OCI-LY3 (cell line): ENCODE data around the gene PNLIPRP2.

ENCODE experiments used
- H2AFZ ChIP-seq: fragments of 200-600, 300-600 bp; shearing (Covaris generic); 2 replicates; pipeline ENCODE4 v1.6.0; 2014; ENCODE audit warnings: antibody characterized with exemption, low read depth, low read length
- H3K27ac ChIP-seq: fragments of 200-600, 300-600 bp; sonication (generic); 2 replicates; pipeline ENCODE4 v1.5.1; 2014; ENCODE audit warnings: mild to moderate bottlenecking, low read length, moderate library complexity, mixed read lengths
- H3K27me3 ChIP-seq: fragments of 200-600, 300-600 bp; sonication (generic); 2 replicates; pipeline ENCODE4 v1.6.1; 2014; ENCODE audit warnings: low read depth, low read length, mixed read lengths
- H3K36me3 ChIP-seq: fragments of 200-600, 300-600 bp; sonication (generic); replicated peaks from 2 replicates; pipeline ENCODE3; 2014; ENCODE audit warnings: low read depth, low read length, mixed read lengths
- H3K4me1 ChIP-seq: fragments of 300-600, 200-600 bp; sonication (generic); 2 replicates; pipeline ENCODE4 v1.6.1; 2014; ENCODE audit warnings: low read length, mixed read lengths
- H3K4me2 ChIP-seq: fragments of 200-600, 300-600 bp; sonication (generic); 2 replicates; pipeline ENCODE4 v1.6.1; 2014; ENCODE audit warnings: low read length, mixed read lengths
- H3K4me3 ChIP-seq: fragments of 300-600, 200-600 bp; sonication (generic); 2 replicates; pipeline ENCODE4 v1.5.1; 2014; ENCODE audit warnings: antibody characterized with exemption, mild to moderate bottlenecking, low read length, moderate library complexity
- H3K79me2 ChIP-seq: fragments of 300-600, 200-600 bp; shearing (Covaris generic); 2 replicates; pipeline ENCODE4 v1.6.1; 2014; ENCODE audit warnings: mild to moderate bottlenecking, low read length, mixed read lengths
- H3K9ac ChIP-seq: fragments of 300-600, 200-600 bp; shearing (Covaris generic); 2 replicates; pipeline ENCODE4 v1.6.0; 2014; ENCODE audit warnings: mild to moderate bottlenecking, low read length, moderate library complexity
- H3K9me3 ChIP-seq: fragments of 200-600, 300-600 bp; shearing (Covaris generic); 2 replicates; pipeline ENCODE4 v1.6.1; 2014; ENCODE audit warnings: low read length, mixed read lengths; ENCODE audit not compliant: insufficient read depth
- H4K20me1 ChIP-seq: fragments of 200-600, 300-600 bp; sonication (generic); 2 replicates; pipeline ENCODE4 v1.6.1; 2016; ENCODE audit warnings: low read length, mixed read lengths; ENCODE audit not compliant: insufficient read depth
- CTCF ChIP-seq: fragments of 200-600, 300-600 bp; sonication (generic); IDR thresholded peaks from 2 replicates; pipeline ENCODE4 v1.5.1; 2014; ENCODE audit warnings: antibody characterized with exemption, low read length, low read depth
- EZH2phosphoT487 ChIP-seq: fragments of 200-600 bp; shearing (Covaris generic); IDR thresholded peaks from 2 replicates; pipeline ENCODE4 v1.6.1; 2018; ENCODE audit warnings: antibody characterized with exemption, mixed run types, low read depth

Gene PNLIPRP2

GRCh38 chr10:116683166-116683565 is 62.4 kb downstream of the PNLIPRP2 start:
- Histone ChIP-seq H3K27ac (no peak overlapping the region), H3K9ac (no peak overlapping the region), H2AFZ (no peak overlapping the region), H3K4me2 (no peak overlapping the region), H3K36me3 (no peaks in the 10 kb centered on the region), H4K20me1 (no peaks in the 10 kb centered on the region), H3K4me1 (no peaks in the 10 kb centered on the region), H3K79me2 (no peaks in the 10 kb centered on the region), H3K4me3 (no peak overlapping the region), H3K9me3 (no peaks in the 10 kb centered on the region), H3K27me3 (no peaks in the 10 kb centered on the region)
- TF ChIP-seq EZH2phosphoT487 (no peak), CTCF (no peak)

DNA sequence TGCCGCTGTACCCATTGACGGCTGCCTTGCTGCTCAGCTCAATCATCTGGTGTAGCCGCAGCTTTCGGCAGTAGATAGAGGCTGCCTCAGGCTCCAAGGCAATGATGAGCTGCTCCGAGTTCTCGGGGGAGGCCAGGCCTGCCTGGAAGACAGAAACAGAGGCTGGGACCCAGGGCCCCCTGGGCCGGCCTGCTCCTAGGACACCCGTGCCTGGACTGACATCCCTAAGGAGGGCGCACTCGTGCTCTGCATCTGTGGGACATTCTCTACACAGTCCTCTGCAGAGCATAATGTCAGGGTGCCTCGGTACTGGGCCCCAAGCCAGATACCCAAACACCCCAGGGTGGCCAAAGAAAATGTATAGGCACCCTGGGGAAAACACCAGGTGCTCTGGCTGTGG is 63.1 kb downstream of the PNLIPRP2 start:
- H3K4me3 ChIP-seq = no peak overlapping the region
- H2AFZ ChIP-seq = no peak overlapping the region
- H3K27me3 ChIP-seq = no peaks in the 10 kb centered on the region
- no peak overlapping the region for H3K4me2 ChIP-seq
- no peaks in the 10 kb centered on the region for H4K20me1 ChIP-seq
- H3K4me1 ChIP-seq = no peaks in the 10 kb centered on the region
- no peak for TF ChIP-seq EZH2phosphoT487
- TF ChIP-seq CTCF = no peak
- no peak overlapping the region for H3K9ac ChIP-seq
- no peaks in the 10 kb centered on the region for H3K9me3 ChIP-seq
- no peaks in the 10 kb centered on the region for H3K79me2 ChIP-seq
- no peaks in the 10 kb centered on the region for H3K36me3 ChIP-seq
- no peak overlapping the region for H3K27ac ChIP-seq

DNA sequence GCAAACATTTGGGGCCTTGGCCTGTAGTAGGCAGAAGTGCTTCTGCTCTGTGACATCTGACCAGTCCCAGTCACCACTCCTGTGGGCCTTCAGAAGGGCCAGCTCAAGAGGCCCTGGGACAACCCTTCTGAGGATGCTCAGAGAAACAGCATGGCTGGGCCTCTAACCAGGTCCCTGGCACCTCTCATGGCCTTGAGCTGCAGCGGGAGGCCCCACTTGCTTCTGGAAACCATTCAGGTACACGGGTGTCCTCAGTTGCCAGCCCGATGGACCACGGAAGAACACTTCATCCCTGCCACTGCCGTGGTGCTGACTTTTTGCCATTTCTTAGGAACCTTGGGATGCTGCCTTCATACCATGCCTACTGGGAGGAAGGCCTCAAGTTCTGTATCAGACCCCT is 64.0 kb downstream of the PNLIPRP2 start:
- Histone ChIP-seq H3K4me3 (no peak overlapping the region), H3K4me1 (no peaks in the 10 kb centered on the region), H3K27me3 (no peaks in the 10 kb centered on the region), H2AFZ (no peak overlapping the region), H3K9me3 (no peaks in the 10 kb centered on the region), H3K36me3 (no peaks in the 10 kb centered on the region), H3K9ac (no peak overlapping the region), H3K4me2 (no peak overlapping the region), H3K27ac (no peak overlapping the region), H3K79me2 (no peaks in the 10 kb centered on the region), H4K20me1 (no peaks in the 10 kb centered on the region)
- no peak for TF ChIP-seq EZH2phosphoT487
- TF ChIP-seq CTCF = no peak

DNA sequence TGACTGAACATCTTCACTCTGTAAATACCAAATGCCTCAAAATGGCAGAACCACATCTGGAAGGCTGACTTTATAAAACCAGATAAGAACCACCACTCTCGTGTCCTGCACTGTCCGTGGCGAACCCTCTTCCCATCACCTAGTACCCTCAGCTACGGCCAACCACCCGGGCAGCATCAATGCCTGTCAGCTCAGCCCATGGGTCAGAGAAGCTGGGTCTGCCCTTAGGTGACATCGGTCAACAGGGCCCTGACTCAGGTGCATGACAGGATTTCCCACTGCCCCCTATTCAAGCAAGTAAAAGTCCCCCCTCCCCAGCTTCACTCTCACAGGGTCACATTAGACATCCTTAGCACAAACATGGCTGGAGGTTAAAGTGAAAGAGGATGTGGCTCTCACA is 65.1 kb downstream of the PNLIPRP2 start:
- no peaks in the 10 kb centered on the region for H3K4me1 ChIP-seq
- no peaks in the 10 kb centered on the region for H3K9me3 ChIP-seq
- no peaks in the 10 kb centered on the region for H4K20me1 ChIP-seq
- no peaks in the 10 kb centered on the region for H3K79me2 ChIP-seq
- H3K4me3 ChIP-seq = no peak overlapping the region
- no peak overlapping the region for H3K9ac ChIP-seq
- no peak overlapping the region for H3K4me2 ChIP-seq
- no peaks in the 10 kb centered on the region for H3K27me3 ChIP-seq
- no peaks in the 10 kb centered on the region for H3K36me3 ChIP-seq
- no peak overlapping the region for H3K27ac ChIP-seq
- H2AFZ ChIP-seq = no peak overlapping the region
- no peak for TF ChIP-seq EZH2phosphoT487
- TF ChIP-seq CTCF = no peak
